Left ventricle myocardium inferior (tissue), 1 donor: ENCODE data around the gene XKR8. TPM values are rescaled to one million over a fixed set of nuclear protein-coding genes. Genes with fewer than 3 reads are reported as not detected.

Experiments used
- DNase-seq: peaks from one replicate; pipeline ENCODE4 v3.0.0-alpha.2; 2020
- H3K27ac ChIP-seq: fragments of 200-600 bp; replicated peaks from 2 replicates; pipeline ENCODE4 v1.8.0; 2021
- H3K27me3 ChIP-seq: fragments of 200-600 bp; 2 replicates; pipeline ENCODE4 v1.8.0; 2021; ENCODE audit warnings: low read depth
- H3K36me3 ChIP-seq: fragments of 200-600 bp; 2 replicates; pipeline ENCODE4 v1.8.0; 2021
- H3K4me1 ChIP-seq: fragments of 200-600 bp; 2 replicates; pipeline ENCODE4 v1.8.0; 2021
- H3K4me3 ChIP-seq: fragments of 200-600 bp; 2 replicates; pipeline ENCODE4 v1.8.0; 2021; ENCODE audit warnings: mild to moderate bottlenecking, moderate library complexity
- H3K9me3 ChIP-seq: fragments of 200-600 bp; replicated peaks from 2 replicates; pipeline ENCODE4 v1.8.0; 2021
- intact Hi-C: fragments of 100-400 bp; cut with micrococcal nuclease; formaldehyde crosslinking; loops from one replicate; pipeline ENCODE4 v1.11.0; 2022
- total RNA-seq: library from RNA; stranded (reverse); fragmentation: NEBNext Ultra II Directional; extraction: Animal tissue kit (Norgen Biotek cat#: 25700); gene quantifications from one replicate; pipeline ENCODE4 v1.2.1, GENCODE V29; 2021
- TF ChIP-seq, protein P1 (sequence below): fragments of 200-600 bp; IDR thresholded peaks from 2 replicates; pipeline ENCODE4 v1.8.0; 2021; ENCODE audit warnings: antibody characterized with exemption, mild to moderate bottlenecking, borderline replicate concordance
- donor health status: DM: no; HTN: yes; CAD: no; lungs with severe emphysema.

The XKR8 gene
- total RNA-seq, 1 donor from 2014 or later = 4.8 TPM

GRCh38 chr1:27931184-27931583 lies 28.6 kb upstream of the XKR8 start:
- peaks cover 8% of the 10 kb centered on the region for H3K4me1 ChIP-seq
- peaks cover 30% of the 10 kb centered on the region for H3K27me3 ChIP-seq
- intact Hi-C loops = no loop called here
- TF ChIP-seq, protein P1, sequence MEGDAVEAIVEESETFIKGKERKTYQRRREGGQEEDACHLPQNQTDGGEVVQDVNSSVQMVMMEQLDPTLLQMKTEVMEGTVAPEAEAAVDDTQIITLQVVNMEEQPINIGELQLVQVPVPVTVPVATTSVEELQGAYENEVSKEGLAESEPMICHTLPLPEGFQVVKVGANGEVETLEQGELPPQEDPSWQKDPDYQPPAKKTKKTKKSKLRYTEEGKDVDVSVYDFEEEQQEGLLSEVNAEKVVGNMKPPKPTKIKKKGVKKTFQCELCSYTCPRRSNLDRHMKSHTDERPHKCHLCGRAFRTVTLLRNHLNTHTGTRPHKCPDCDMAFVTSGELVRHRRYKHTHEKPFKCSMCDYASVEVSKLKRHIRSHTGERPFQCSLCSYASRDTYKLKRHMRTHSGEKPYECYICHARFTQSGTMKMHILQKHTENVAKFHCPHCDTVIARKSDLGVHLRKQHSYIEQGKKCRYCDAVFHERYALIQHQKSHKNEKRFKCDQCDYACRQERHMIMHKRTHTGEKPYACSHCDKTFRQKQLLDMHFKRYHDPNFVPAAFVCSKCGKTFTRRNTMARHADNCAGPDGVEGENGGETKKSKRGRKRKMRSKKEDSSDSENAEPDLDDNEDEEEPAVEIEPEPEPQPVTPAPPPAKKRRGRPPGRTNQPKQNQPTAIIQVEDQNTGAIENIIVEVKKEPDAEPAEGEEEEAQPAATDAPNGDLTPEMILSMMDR = no peak
- H3K36me3 ChIP-seq = no peaks in the 10 kb centered on the region
- no peak for DNase-seq
- no peak overlapping the region for H3K27ac ChIP-seq
- H3K9me3 ChIP-seq = no peaks in the 10 kb centered on the region
- H3K4me3 ChIP-seq = no peak overlapping the region

GRCh38 chr1:27931759-27932158 lies 28.0 kb upstream of the XKR8 start:
- H3K4me3 ChIP-seq = no peak overlapping the region
- peaks cover 8% of the 10 kb centered on the region for H3K4me1 ChIP-seq
- H3K36me3 ChIP-seq = no peaks in the 10 kb centered on the region
- no peak overlapping the region for H3K27ac ChIP-seq
- no peaks in the 10 kb centered on the region for H3K9me3 ChIP-seq
- TF ChIP-seq, protein P1 = no peak
- H3K27me3 ChIP-seq = peaks cover 33% of the 10 kb centered on the region
- DNase-seq = no peak
- intact Hi-C loops = no loop called here

DNA sequence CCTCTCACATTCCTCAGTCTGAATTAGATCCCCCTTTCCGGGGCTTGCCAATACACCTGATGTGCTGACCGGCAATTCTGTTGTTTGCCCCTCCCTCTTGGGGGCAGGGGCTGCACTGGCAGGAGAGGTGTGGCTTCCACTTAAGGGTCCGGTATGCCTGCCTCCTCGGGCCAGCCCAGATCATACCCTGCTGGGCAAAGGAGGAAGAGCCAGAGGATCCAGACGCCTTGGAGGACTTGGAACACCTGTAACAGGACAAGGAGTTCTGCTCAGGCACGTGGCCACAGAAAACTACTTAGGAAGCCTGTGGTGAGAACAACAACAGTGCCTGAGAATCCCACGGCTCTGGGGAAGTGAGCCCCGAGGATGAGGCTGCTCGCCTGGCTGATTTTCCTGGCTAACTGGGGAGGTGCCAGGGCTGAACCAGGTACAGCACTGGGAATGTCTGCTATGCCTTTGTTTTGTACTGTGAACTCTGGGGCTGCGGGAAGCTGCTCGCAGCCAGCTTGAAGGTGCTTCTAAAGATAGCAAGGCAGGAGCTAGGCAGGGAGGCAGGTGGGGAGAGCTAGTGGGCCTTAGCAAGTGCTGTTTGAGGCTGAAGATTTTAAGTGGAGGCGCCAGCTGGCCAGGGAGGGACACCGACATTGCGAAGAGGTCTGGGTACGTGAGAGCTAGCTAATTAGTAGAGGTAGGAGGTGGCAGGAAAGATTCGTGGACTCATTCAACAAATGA lies 24.8 kb upstream of the XKR8 start, which contains the start of gene SMPDL3B:
SMPDL3B (plus strand) TSS at position 183 of the 732 bp plus-strand sequence; CDS start at position 367, 184 bp downstream.
- Histone ChIP-seq H3K36me3 (no peaks in the 10 kb centered on the region), H3K9me3 (no peaks in the 10 kb centered on the region), H3K27me3 (peaks cover 33% of the 10 kb centered on the region), H3K4me3 (no peak within 1 kb of the TSS), H3K4me1 (peaks cover 8% of the 10 kb centered on the region), H3K27ac (no peak within 1 kb of the TSS)
- intact Hi-C loops = no loop called here
- TF ChIP-seq, protein P1 = no peak
- no peak for DNase-seq

DNA sequence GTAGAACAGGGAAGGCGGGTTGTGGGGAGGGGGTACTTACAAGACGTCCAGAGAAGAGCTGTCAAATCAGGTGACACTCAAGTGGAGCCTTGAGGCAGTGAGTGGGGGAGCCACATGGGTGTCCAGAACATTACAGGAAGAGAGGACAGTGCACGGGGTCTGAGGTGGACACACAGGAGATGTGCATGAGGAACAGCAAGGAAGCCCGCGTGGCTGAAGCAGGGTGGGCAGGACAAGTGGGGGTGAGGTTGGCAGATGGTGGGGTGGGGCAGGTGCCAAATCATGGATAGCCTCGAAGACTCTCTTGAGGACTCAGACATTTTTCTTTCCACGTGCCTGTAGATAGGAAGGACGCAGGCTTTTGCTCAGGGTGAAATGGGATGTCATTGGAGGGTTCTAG lies 24.1 kb upstream of the XKR8 start:
- H3K36me3 ChIP-seq = no peaks in the 10 kb centered on the region
- H3K9me3 ChIP-seq = no peaks in the 10 kb centered on the region
- intact Hi-C loops = no loop called here

DNA sequence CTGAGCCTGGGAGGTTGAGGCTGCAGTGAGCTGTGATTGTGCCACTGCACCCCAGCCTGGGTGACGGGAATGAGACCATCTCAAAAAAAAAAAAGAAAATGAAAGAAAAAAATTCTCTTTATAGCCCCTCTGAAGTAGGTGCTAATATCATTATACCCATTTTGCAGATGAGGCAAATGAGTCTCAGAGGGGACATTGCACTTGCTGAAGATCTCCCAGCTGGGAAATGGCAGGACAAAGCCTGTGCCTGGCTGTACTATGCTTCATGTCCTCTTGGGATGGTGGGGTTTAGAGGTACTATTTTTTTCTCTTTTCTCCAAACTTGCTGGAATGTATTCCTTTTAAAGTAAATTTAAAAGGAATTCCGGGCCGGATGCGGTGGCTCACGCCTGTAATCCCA lies 23.4 kb upstream of the XKR8 start:
- DNase-seq = no peak
- TF ChIP-seq, protein P1 = no peak
- no peaks in the 10 kb centered on the region for H3K36me3 ChIP-seq
- peaks cover 13% of the 10 kb centered on the region for H3K4me1 ChIP-seq
- no peaks in the 10 kb centered on the region for H3K9me3 ChIP-seq
- no peak overlapping the region for H3K4me3 ChIP-seq
- intact Hi-C loops = no loop called here
- H3K27ac ChIP-seq = no peak overlapping the region
- H3K27me3 ChIP-seq = peaks cover 33% of the 10 kb centered on the region

More for the DNA sequence above, 24.1 kb upstream of the XKR8 start:
- Histone ChIP-seq H3K4me1 (peaks cover 12% of the 10 kb centered on the region), H3K27ac (no peak overlapping the region), H3K27me3 (peaks cover 33% of the 10 kb centered on the region), H3K4me3 (no peak overlapping the region)
- DNase-seq = no peak
- TF ChIP-seq, protein P1 = no peak
